ENCODE measurements around the gene RECK.

GRCh38 chr9:36109071-36109470 lies 72.4 kb downstream of the RECK start:
- TF ChIP-seq EZH2 (IDR thresholded peaks at IDR 0.05; ENCODE audit: low read length, missing control alignments) (no peak), CTCF (conservative IDR thresholded peaks at IDR 0.05 in 1 of 2, IDR thresholded peaks at IDR 0.05 in 1 of 2; ENCODE audit: low read depth in 1 of 2, low read length in 2 of 2) (no peak)
